Parathyroid adenoma (tissue), 2 donors: ENCODE data around the gene MGMT.

ENCODE experiments used
- H2AFZ ChIP-seq: fragments of 300-600 bp; sonication (generic); one replicate; pipeline ENCODE4 v1.7.0; 2017; ENCODE audit warnings: antibody characterized with exemption, mild to moderate bottlenecking
- H3K27ac ChIP-seq: fragments of 300-600 bp; sonication (generic); one replicate; pipeline ENCODE4 v1.7.0; 2017
- H3K27me3 ChIP-seq: fragments of 300-600 bp; sonication (generic); one replicate; pipeline ENCODE4 v1.7.0; 2017; ENCODE audit warnings: low read length; ENCODE audit not compliant: control insufficient read depth, insufficient read depth
- H3K36me3 ChIP-seq: fragments of 300-600 bp; sonication (generic); one replicate; pipeline ENCODE4 v1.7.0; 2017; ENCODE audit warnings: low read length; ENCODE audit not compliant: control insufficient read depth, insufficient read depth
- H3K4me1 ChIP-seq: fragments of 300-600 bp; sonication (generic); one replicate; pipeline ENCODE4 v1.7.0; 2017; ENCODE audit warnings: control low read depth
- H3K4me2 ChIP-seq: fragments of 300-600 bp; sonication (generic); one replicate; pipeline ENCODE4 v1.7.0; 2017; ENCODE audit warnings: low read length
- H3K4me3 ChIP-seq: fragments of 300-600 bp; sonication (generic); one replicate; pipeline ENCODE4 v1.7.0; 2017; ENCODE audit warnings: low read depth, low read length
- H3K79me2 ChIP-seq: fragments of 300-600 bp; sonication (generic); one replicate; pipeline ENCODE4 v1.7.0; 2017; ENCODE audit warnings: control low read depth
- H3K9ac ChIP-seq: fragments of 300-600 bp; sonication (generic); one replicate; pipeline ENCODE4 v1.7.0; 2017; ENCODE audit warnings: mild to moderate bottlenecking
- H3K9me3 ChIP-seq: fragments of 300-600 bp; sonication (generic); one replicate; pipeline ENCODE4 v1.7.0; 2017; ENCODE audit warnings: low read length; ENCODE audit not compliant: control insufficient read depth
- CTCF ChIP-seq: fragments of 300-600 bp; sonication (generic); IDR thresholded peaks from one replicate; pipeline ENCODE4 v1.7.0; 2017; ENCODE audit warnings: antibody characterized with exemption, mild to moderate bottlenecking
- donor health status: primary hyperparathyroidism.

MGMT gene

GRCh38 chr10:129741978-129742741, 275.1 kb downstream of the MGMT start:
- Histone ChIP-seq H3K36me3 (no peaks in the 10 kb centered on the region), H3K27ac (no peak overlapping the region), H3K79me2 (no peaks in the 10 kb centered on the region), H3K4me2 (no peak overlapping the region), H3K4me3 (no peak overlapping the region), H2AFZ (no peak overlapping the region), H3K9me3 (no peaks in the 10 kb centered on the region), H3K9ac (no peak overlapping the region), H3K4me1 (no peaks in the 10 kb centered on the region), H3K27me3 (no peaks in the 10 kb centered on the region)
- TF ChIP-seq CTCF: no peak

- no peak for TF ChIP-seq CTCF
- H3K27me3 ChIP-seq: no peaks in the 10 kb centered on the region
Measured at GRCh38 chr10:129742742-129743550, 275.9 kb downstream of the MGMT start.

GRCh38 chr10:129743738-129744133, 276.7 kb downstream of the MGMT start:
- no peak overlapping the region for H3K27ac ChIP-seq
- no peak overlapping the region for H3K9ac ChIP-seq
- no peak overlapping the region for H3K4me3 ChIP-seq
- no peaks in the 10 kb centered on the region for H3K36me3 ChIP-seq
- no peaks in the 10 kb centered on the region for H3K4me1 ChIP-seq
- H2AFZ ChIP-seq: no peak overlapping the region
- no peaks in the 10 kb centered on the region for H3K79me2 ChIP-seq
- H3K9me3 ChIP-seq: no peaks in the 10 kb centered on the region
- TF ChIP-seq CTCF: no peak
- H3K27me3 ChIP-seq: no peaks in the 10 kb centered on the region
- no peak overlapping the region for H3K4me2 ChIP-seq

More at GRCh38 chr10:129742742-129743550, 275.9 kb downstream of the MGMT start:
- Histone ChIP-seq H3K4me1 (no peaks in the 10 kb centered on the region), H2AFZ (no peak overlapping the region), H3K9ac (no peak overlapping the region), H3K9me3 (no peaks in the 10 kb centered on the region), H3K79me2 (no peaks in the 10 kb centered on the region), H3K36me3 (no peaks in the 10 kb centered on the region), H3K4me2 (no peak overlapping the region), H3K27ac (no peak overlapping the region), H3K4me3 (no peak overlapping the region)

GRCh38 chr10:129744134-129745111, 277.4 kb downstream of the MGMT start:
- Histone ChIP-seq H3K4me2 (no peak overlapping the region), H3K4me1 (no peaks in the 10 kb centered on the region), H3K9me3 (no peaks in the 10 kb centered on the region), H3K27me3 (no peaks in the 10 kb centered on the region), H3K79me2 (no peaks in the 10 kb centered on the region), H3K27ac (no peak overlapping the region), H3K9ac (no peak overlapping the region), H3K4me3 (no peak overlapping the region), H3K36me3 (no peaks in the 10 kb centered on the region), H2AFZ (no peak overlapping the region)
- TF ChIP-seq CTCF: no peak
